Coronary artery (tissue), 2 donors: Measurements from ENCODE around the gene NIFK.
A peak's percentile ranks its signal among the peaks of the same experiment; 100 is the strongest.

Source experiments
- DNase-seq: peaks from one replicate; pipeline ENCODE4 v3.0.0-alpha.2; 2017; ENCODE audit warnings: low spot score
- H3K27ac ChIP-seq, 2 donors: fragments of 200-600 bp; sonication (generic); one replicate each; pipeline ENCODE4 v1.5.1; 2016 to 2019
- H3K4me3 ChIP-seq: fragments of 200-600 bp; sonication (generic); 2 replicates; pipeline ENCODE4 v1.5.1; 2016; ENCODE audit warnings: mild to moderate bottlenecking, moderate library complexity
- CTCF ChIP-seq: fragments of 200-600 bp; sonication (generic); IDR thresholded peaks from one replicate; pipeline ENCODE4 v1.5.1; 2019; ENCODE audit warnings: antibody characterized with exemption

The NIFK gene

GRCh38 chr2:121736462-121737336 is at the start of gene NIFK:
Gene NIFK (minus strand): TSS chr2:121736875. CDS start chr2:121736850, 25 bp downstream.
- H3K27ac ChIP-seq = peak within 1 kb of the TSS; percentile 68 to 90
- peak within 1 kb of the TSS; percentile 95 for H3K4me3 ChIP-seq
- no peak for TF ChIP-seq CTCF
- DNase-seq = peak; percentile 100

- H3K4me3 ChIP-seq = no peak overlapping the region
- DNase-seq = no peak
- no peak overlapping the region for H3K27ac ChIP-seq
- no peak for TF ChIP-seq CTCF
Measured at GRCh38 chr2:121783180-121783579, 46.5 kb upstream of the NIFK start.

- no peak overlapping the region for H3K4me3 ChIP-seq
- no peak for DNase-seq
- no peak overlapping the region for H3K27ac ChIP-seq
- TF ChIP-seq CTCF = no peak
Measured at GRCh38 chr2:121778741-121779487, 42.2 kb upstream of the NIFK start.

GRCh38 chr2:121777699-121778058 is 41.0 kb upstream of the NIFK start:
- no peak overlapping the region for H3K4me3 ChIP-seq
- no peak for DNase-seq
- no peak for TF ChIP-seq CTCF

GRCh38 chr2:121776885-121777698 is 40.4 kb upstream of the NIFK start:
- Histone ChIP-seq H3K4me3 (no peak overlapping the region), H3K27ac (no peak overlapping the region)
- no peak for TF ChIP-seq CTCF
- DNase-seq = no peak

More at GRCh38 chr2:121777699-121778058, 41.0 kb upstream of the NIFK start:
- H3K27ac ChIP-seq = no peak overlapping the region

GRCh38 chr2:121776361-121776760 is 39.7 kb upstream of the NIFK start:
- no peak for TF ChIP-seq CTCF
- DNase-seq = no peak
- no peak overlapping the region for H3K27ac ChIP-seq
- H3K4me3 ChIP-seq = no peak overlapping the region
